ENCODE results near the gene MYBL2.

DNA sequence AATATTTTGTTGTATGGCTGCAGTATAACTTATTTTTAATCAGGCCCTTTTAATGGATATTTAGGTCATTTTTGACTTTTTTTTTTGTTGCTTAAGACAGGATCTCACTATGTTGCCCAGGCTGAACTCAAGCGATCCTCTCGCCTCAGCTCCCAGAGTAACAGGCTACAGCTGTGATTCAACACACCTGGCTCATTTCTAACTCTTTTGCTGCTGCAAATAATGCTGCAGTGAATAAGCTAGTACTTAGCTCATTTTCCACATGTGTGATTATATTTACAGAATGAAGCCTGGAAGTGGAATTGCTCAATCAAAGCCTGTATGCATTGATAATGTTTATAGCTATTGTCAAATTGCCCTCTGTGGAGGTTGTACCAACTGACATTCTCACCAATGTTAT, 58.8 kb downstream of the MYBL2 start:
- TF ChIP-seq, protein P1, sequence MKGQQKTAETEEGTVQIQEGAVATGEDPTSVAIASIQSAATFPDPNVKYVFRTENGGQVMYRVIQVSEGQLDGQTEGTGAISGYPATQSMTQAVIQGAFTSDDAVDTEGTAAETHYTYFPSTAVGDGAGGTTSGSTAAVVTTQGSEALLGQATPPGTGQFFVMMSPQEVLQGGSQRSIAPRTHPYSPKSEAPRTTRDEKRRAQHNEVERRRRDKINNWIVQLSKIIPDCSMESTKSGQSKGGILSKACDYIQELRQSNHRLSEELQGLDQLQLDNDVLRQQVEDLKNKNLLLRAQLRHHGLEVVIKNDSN (IDR thresholded peaks at IDR 0.05; ENCODE audit: borderline replicate concordance, low read depth), result no peak
- TF ChIP-seq GATA2 (CRISPR knock-in tag; IDR thresholded peaks at IDR 0.05) (no peak), EP300 (IDR thresholded peaks at IDR 0.05; ENCODE audit: borderline replicate concordance in 1 of 2, low read depth in 1 of 2, low read length in 1 of 2) (no peak), MXI1 (IDR thresholded peaks at IDR 0.05; ENCODE audit: low read depth, low read length) (no peak), RAD21 (IDR thresholded peaks at IDR 0.05; ENCODE audit: low read length) (no peak)
- TF ChIP-seq, protein P2, sequence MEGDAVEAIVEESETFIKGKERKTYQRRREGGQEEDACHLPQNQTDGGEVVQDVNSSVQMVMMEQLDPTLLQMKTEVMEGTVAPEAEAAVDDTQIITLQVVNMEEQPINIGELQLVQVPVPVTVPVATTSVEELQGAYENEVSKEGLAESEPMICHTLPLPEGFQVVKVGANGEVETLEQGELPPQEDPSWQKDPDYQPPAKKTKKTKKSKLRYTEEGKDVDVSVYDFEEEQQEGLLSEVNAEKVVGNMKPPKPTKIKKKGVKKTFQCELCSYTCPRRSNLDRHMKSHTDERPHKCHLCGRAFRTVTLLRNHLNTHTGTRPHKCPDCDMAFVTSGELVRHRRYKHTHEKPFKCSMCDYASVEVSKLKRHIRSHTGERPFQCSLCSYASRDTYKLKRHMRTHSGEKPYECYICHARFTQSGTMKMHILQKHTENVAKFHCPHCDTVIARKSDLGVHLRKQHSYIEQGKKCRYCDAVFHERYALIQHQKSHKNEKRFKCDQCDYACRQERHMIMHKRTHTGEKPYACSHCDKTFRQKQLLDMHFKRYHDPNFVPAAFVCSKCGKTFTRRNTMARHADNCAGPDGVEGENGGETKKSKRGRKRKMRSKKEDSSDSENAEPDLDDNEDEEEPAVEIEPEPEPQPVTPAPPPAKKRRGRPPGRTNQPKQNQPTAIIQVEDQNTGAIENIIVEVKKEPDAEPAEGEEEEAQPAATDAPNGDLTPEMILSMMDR (IDR thresholded peaks at IDR 0.05), result no peak

Data from SK-N-SH (cell line).